UCSD-AML1 (cell line): ENCODE measurements around the gene ALB.

Experiments
- DNase-seq: peaks from one replicate; lab custom pipeline; 2025; ENCODE audit not compliant: unreplicated experiment; lab: John Stamatoyannopoulos, UW

ALB gene

GRCh38 chr4:73429826-73430587 is 25.9 kb downstream of the ALB start:
- DNase-seq = no peak

GRCh38 chr4:73431813-73432168 is 27.7 kb downstream of the ALB start:
- DNase-seq = no peak

GRCh38 chr4:73432169-73433000 is 28.3 kb downstream of the ALB start:
- DNase-seq = no peak

- no peak for DNase-seq
Observed at GRCh38 chr4:73433140-73433539, 29.1 kb downstream of the ALB start.

GRCh38 chr4:73434311-73434710 is 30.2 kb downstream of the ALB start:
- no peak for DNase-seq

- DNase-seq = no peak
Observed at GRCh38 chr4:73435984-73436383, 31.9 kb downstream of the ALB start, which contains the start of gene AFP. AFP (plus strand) TSS chr4:73436221; CDS start chr4:73436263, 42 bp downstream.

- no peak for DNase-seq
Observed at GRCh38 chr4:73436674-73437557, 32.8 kb downstream of the ALB start.

GRCh38 chr4:73437558-73437956 is 33.5 kb downstream of the ALB start:
- no peak for DNase-seq

- no peak for DNase-seq
Observed at GRCh38 chr4:73438048-73438447, 34.0 kb downstream of the ALB start.

- DNase-seq = no peak
Observed at GRCh38 chr4:73438582-73439215, 34.6 kb downstream of the ALB start.

GRCh38 chr4:73439445-73439844 is 35.4 kb downstream of the ALB start:
- DNase-seq = no peak

GRCh38 chr4:73439991-73440390 is 35.9 kb downstream of the ALB start:
- DNase-seq = no peak

- no peak for DNase-seq
Observed at GRCh38 chr4:73440653-73441052, 36.6 kb downstream of the ALB start.

GRCh38 chr4:73442275-73442674 is 38.2 kb downstream of the ALB start:
- DNase-seq = no peak

- no peak for DNase-seq
Observed at GRCh38 chr4:73443224-73443623, 39.1 kb downstream of the ALB start.

- DNase-seq = no peak
Observed at GRCh38 chr4:73445383-73446335, 41.6 kb downstream of the ALB start.

- DNase-seq = no peak
Observed at GRCh38 chr4:73446336-73446938, 42.4 kb downstream of the ALB start.

GRCh38 chr4:73447671-73448070 is 43.6 kb downstream of the ALB start:
- DNase-seq = no peak

- no peak for DNase-seq
Observed at GRCh38 chr4:73448448-73449203, 44.5 kb downstream of the ALB start.
